HG02885 (cell line): ENCODE data around the gene DENND10.
"Not testable (repeated sequence)": the region's sequence is repeated elsewhere in the genome, so short reads cannot be mapped to it uniquely, and the experiment has no call there.

Experiments used
- ATAC-seq: cut with Tn5 transposase; IDR thresholded peaks from one replicate; pipeline ENCODE4 v1.9.1; 2021; ENCODE audit warnings: mild to moderate bottlenecking; ENCODE audit not compliant: unreplicated experiment, poor library complexity

DENND10 gene

GRCh38 chr10:119129721-119130120 lies 25.8 kb downstream of the DENND10 start:
- no peak for ATAC-seq

DNA sequence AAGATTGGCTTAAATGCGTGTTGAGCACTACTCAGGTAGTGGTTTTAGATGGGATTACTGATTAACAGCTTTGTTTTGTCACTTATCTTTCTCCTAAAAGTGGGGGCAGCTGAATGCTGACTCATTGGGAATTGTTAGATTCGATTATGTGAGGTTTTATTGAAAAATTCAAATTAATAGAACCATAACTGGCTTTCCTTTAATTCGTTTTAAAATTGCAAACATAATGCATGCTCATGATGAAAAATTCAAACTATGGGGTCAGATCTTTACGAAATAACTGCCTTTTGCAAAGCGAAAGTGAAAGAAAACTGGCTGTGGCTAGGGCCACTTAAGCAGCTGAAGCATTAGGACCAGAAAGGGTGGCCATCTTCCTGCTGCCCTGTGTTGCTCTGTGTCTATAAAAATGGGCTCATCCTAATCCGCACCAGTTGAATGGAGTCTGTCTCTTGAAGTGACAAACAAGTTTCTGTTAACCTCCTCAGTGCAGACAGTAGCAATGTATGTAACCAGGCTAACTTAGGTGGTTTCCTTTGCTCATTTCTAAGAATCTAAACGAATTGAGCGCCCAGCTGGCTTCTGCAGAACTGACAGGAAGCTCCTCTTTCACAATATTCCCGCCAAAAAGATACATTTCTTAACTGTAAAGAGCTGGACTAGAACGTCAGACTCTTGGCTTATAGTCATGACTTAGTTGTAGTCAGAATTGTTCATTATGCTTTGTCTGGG lies 27.8 kb downstream of the DENND10 start:
- no peak for ATAC-seq

- ATAC-seq, result no peak
These were observed 28.8 kb downstream of the DENND10 start for GRCh38 chr10:119132521-119133345.

- no peak for ATAC-seq
These were observed 30.0 kb downstream of the DENND10 start for GRCh38 chr10:119133949-119134348.

- no peak for ATAC-seq
These were observed 31.6 kb downstream of the DENND10 start for GRCh38 chr10:119135513-119135881.

DNA sequence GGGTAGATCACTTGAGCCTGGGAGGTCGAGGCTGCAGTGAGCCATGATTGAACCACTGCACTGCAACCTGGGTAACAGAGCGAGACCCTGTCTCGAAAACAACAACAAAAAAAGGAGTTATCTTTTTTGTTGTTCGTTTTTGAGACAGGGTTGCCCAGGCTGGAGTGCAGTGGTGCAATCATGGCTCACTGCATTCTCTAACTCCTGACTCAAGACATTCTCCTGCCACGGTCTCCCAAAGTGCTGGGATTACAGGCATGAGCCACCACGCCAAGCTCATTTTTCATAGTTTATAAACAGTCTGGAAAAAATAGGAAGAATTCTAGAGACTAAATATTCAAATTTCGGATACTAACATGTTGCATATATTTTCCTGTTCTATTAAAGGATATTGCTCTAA lies 32.2 kb downstream of the DENND10 start:
- ATAC-seq, result no peak

DNA sequence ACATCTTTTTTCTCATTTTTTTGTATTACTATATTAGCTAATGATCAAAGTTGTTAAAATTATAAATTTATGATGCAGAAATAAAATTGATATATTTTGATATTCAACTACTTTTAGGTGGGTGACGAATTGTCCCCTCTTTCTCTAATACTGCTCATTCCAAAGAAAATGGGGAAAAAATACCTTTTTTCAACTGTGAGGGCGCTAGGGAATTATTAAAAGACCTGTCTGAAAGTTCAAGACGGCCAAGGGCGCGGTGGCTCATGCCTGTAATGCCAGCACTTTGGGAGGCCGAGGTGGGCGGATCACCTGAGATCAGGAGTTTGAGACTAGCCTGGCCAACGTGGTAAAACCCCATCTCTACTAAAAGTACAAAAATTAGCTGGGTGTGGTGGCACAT lies 34.0 kb downstream of the DENND10 start:
- not testable (repeated sequence) for ATAC-seq

- ATAC-seq, result no peak
These were observed 34.7 kb downstream of the DENND10 start for GRCh38 chr10:119138346-119139306.

- no peak for ATAC-seq
These were observed 35.7 kb downstream of the DENND10 start for GRCh38 chr10:119139464-119140067.

DNA sequence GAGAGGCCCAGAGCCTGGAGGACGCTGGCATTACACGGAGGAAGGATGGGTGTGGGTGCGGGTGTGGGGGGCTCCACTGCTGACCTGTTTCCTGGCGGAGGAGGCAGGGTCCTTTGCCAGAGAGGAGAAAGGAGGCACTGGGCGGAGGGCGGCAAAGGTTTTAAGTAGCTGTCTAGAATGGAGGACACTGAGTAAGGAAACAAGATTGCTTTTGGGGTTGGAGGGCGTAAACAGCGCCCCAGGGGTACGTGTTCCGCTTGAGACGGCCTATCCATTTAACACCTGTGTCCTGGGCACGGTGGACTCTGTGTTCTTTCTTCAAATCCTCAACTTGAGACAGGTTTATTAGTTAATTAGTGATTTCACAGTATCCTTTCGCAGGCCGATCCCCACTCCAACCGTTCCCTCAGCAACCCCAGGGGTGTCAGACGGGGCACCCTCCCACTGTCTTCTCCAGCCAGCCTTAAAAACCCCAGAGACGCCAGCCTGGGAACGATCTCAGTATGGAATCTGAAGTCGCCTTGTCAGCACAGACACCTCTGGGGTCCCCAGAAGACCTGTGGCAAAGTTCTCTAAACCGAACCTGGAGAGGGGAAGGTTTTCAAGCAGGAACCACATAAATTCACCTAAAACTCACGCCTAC lies 36.8 kb downstream of the DENND10 start:
- no peak for ATAC-seq

DNA sequence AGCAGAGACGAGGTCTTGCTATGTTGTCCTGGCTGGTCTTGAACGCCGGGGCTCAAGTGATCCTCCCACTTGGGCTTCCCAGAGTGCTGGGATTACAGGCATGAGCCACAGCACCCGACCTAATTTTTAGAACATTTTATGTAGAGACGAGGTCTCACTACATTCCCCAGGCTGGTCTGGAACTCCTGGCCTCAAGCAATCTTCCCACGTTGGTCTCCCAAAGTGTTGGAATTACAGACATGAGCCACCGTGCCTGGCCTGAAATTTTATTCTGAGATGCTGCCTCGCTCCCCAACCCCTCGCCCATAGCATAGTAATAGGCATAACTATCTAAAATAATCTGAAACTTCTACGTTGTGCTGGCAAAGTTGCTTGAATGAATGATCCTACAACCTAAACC lies 39.7 kb downstream of the DENND10 start:
- no peak for ATAC-seq

- ATAC-seq, result no peak
These were observed 45.2 kb downstream of the DENND10 start for GRCh38 chr10:119149157-119149556.

- no peak for ATAC-seq
These were observed 45.8 kb downstream of the DENND10 start for GRCh38 chr10:119149729-119150128.

GRCh38 chr10:119151601-119152000 lies 47.7 kb downstream of the DENND10 start:
- ATAC-seq, result not testable (repeated sequence)

DNA sequence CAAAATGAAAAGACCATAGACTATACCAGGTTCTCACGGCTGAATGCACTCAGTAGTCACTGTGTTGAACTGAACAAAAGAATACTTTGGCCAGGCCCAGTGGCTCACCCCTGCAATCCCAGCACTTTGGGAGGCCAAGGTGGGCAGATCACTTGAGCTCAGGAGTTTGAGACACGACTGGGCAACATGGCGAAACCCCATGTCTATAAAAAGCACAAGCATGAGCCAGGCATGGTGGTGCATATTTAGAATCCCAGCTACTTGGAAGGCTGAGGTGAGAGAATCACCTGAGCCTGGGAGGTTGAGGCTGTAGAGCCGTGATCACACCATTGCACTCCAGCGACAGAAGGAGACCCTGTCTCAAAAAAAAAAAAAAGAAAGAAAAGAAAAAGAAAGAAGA lies 49.1 kb downstream of the DENND10 start:
- no peak for ATAC-seq

- ATAC-seq, result no peak
These were observed 49.7 kb downstream of the DENND10 start for GRCh38 chr10:119153661-119154060.

GRCh38 chr10:119159332-119159731 lies 55.4 kb downstream of the DENND10 start:
- no peak for ATAC-seq

- no peak for ATAC-seq
These were observed 58.0 kb downstream of the DENND10 start for GRCh38 chr10:119161680-119162451.
